GDM1 (cell line): Measurements from ENCODE around the gene AP2B1.

Experiments
- DNase-seq: peaks from one replicate; lab custom pipeline; 2025; lab: John Stamatoyannopoulos, UW

The AP2B1 gene

DNA sequence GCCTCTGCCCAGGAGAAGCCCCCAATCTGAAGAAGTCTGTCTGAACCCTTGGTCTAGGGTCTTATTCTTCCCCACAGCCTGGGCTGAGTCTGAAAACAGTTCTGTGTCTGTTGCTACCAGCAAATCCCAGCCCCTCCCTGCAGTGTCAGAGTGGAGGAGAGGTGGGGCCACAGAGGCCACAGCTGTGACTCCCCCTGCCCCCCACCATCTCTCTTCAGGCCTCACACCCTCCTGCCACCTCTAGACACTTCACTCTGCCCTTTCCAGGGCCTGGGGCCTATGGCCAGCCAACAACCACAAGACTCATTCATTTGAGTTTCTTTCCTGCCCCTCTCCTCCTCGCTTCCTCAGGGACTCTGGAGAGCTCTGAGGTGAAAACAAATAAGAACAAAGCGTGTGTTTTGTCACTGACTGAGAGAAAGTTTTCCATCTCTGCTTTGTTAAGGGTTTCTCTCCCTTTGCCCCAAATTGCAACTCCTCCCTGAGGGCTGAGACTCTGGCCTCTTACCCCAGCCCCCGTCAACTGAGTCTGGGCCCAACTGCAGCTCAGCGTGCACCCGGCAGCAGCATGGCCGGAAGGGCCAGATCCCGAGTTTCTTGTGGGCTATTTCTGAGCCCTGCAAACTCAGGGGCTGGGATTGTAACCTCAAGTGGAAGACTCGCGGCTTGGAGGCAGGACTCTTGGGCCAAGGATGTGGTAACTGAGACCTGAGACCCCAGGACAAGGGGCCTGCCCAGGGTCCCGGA, 186.7 kb downstream of the AP2B1 start:
- peak; percentile 25 for DNase-seq

DNA sequence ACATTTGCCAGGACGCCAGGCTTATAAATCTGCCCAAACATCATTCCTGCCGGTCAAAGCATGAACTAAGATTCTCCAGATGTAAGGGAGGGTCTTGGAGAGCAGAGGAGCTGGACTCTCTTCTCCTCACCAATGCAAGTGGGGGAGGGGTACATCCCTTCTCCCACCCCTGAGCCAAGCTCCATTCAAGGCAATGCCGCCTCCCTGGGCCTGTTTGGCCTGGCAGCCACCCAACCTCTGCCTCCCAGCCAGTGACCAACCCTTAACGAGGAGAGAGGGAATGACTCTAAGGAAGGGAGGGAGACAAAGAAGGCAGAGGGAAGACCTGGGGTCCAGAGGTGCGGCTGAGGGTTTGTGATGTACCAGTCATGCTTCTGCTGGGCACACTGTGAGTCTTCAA, 187.4 kb downstream of the AP2B1 start:
- no peak for DNase-seq

- DNase-seq: no peak
These were observed 187.9 kb downstream of the AP2B1 start for GRCh38 chr17:35775039-35775438.

DNA sequence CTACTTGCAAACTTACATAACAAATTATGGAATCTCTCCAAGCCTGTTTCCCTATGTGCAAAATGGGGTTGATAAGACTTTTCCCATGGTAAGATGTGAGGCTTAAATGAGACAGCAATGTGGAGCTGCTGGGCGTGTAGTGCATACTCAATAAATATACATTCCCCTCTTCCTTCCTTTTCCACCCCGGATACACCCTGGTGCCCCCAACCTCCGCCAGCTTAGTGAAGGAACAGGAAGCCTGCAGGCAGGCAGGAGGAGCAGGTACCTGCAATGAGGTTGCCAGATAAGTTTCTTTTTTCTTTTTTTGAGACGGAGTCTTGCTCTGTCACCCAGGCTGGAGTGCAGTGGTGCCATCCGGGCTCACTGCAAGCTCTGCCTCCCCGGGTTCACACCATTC, 188.5 kb downstream of the AP2B1 start:
- DNase-seq: no peak
